Stimulated activated CD4-positive, alpha-beta T cell treated with anti-CD3 and anti-CD28 coated beads, Interleukin-15, amount 100 ng/mL, for 1 hour (primary cell): Measurements from ENCODE around the gene VWCE.

ENCODE experiments used
- DNase-seq, 2 donors: peaks; one replicate each; pipeline ENCODE4 v3.0.0-alpha.2; 2020; ENCODE audit warnings: low read depth in 1 of 2, low spot score in 1 of 2

VWCE gene

GRCh38 chr11:61281581-61282250 is 13.4 kb downstream of the VWCE start:
- no peak for DNase-seq

DNA sequence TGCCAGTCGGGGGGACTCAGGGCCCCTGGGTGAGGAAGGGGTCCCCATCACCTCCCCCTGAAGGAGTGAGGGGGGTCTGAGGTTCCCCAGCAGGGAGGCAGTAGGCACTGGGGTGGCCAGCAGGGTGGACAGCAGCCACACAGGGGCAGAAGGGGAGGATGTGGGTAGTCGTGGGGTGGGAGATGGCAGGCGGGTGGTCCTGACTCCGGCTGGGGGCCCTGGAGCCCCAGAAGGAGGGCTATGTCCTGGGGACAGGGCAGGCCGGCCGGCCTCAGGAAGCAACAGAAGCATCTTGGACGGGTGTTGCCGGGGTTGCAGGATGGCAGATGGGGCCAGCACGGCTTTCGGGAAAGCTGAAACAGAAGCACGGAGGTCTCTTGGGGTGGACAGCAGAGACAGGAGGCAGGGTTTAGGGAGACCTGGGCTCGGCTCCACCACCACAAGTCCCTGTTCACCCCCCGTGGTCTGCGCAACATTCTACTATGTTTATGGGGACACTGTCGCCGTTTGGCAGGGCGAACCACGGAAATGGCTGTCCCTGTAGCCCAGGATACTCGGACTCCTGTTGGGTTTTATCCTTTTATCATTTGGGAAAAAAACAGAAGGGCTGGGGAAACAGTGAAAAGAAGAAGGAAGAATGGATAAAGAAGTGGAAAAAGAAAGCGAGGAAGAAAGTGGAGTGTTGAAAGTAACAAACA is 14.1 kb downstream of the VWCE start:
- no peak for DNase-seq

GRCh38 chr11:61279934-61280659 is 15.0 kb downstream of the VWCE start:
- no peak for DNase-seq

- DNase-seq, result no peak
Measured at GRCh38 chr11:61278001-61278470, 17.1 kb downstream of the VWCE start.

DNA sequence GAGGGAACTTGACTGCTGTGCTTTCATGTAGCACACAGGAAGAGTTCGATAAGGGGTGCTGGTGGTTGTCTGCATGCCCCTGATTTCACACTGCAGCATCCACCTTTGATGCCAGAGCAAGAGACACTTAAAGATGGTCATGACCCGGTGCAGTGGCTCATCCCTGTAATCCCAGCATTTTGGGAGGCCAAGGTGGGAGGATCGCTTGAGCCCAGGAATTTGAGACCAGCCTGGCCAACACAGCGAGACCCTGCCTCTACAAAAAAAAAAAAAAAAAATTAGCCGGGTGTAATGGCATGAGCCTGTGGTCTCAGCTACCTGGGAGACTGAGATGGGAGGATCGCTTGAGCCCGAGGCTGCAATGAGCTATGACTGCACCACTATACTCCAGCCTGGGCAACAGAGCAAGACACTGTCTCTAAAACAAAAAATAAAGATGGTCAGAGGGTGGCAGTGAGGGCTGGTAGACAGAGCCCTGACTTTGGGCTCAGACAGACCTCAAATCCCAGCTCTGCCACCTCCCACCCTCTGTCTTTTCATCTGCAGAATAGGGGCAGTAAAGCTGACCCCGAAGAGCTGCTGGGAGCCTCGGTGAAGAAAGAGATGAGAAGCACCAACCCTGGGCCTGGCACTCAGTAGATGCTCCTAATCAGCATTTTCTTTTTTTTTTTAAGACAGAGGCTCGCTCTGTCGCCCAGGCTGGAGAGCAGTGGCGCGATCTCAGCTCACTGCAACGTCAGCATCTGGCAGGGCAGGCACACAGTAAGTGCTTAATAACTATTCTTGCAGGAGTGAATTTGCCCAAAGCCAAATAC is 17.7 kb downstream of the VWCE start:
- DNase-seq, result no peak

- no peak for DNase-seq
Measured at GRCh38 chr11:61275191-61275590, 19.9 kb downstream of the VWCE start.

GRCh38 chr11:61274084-61274483 is 21.0 kb downstream of the VWCE start:
- no peak for DNase-seq

GRCh38 chr11:61273178-61274078 is 21.7 kb downstream of the VWCE start:
- DNase-seq, result no peak

DNA sequence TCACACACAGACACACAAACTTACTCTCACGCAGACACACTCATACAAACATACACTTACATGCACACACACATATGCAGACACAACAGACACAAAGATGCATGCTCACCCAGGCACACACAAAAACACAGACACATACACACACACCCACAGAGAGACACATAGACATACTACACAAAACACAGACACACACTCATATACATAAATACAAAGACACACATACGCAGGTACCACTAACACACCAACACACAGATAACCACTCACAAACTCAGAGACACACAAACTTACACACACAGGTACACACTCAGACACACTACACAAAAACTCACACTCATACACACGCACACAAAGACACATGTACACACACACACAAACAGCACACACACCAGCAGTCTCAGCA is 22.4 kb downstream of the VWCE start:
- DNase-seq, result no peak

DNA sequence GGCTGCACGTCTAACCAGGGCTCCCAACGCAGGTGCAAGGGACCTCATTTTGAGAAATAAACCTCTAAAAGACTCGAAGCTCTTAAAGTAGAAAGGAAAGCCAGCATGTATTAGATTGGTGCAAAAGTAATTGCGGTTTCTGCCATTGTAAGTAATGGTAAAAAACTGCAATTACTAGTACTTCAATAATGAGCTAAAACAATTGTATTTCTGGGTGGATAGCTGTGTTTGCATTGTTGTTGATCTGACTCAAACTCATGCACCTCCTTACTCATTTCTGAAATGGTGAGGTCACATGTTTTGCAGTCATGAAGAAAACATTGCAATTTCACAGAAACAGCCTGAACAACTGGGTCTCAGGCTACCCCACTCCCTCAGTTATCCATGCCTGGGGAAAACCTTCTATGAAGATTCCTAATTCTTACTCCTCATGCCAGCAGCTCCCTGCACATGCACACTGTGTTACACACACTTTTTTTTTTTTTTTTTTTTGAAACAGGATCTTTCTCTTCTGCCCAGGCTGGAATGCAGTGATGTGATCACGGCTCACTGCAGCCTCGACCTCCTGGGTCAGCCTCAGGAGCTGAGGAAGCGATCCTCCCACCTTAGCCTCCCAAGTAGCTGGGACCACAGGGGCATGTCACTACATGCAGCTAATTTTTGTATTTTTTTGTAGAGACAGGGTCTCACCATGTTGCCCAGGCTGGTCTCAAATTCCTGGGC is 24.6 kb downstream of the VWCE start:
- no peak for DNase-seq

GRCh38 chr11:61268588-61269250 is 26.4 kb downstream of the VWCE start:
- DNase-seq, result no peak

GRCh38 chr11:61267437-61267841 is 27.7 kb downstream of the VWCE start:
- DNase-seq, result no peak

GRCh38 chr11:61266602-61267001 is 28.5 kb downstream of the VWCE start:
- no peak for DNase-seq

DNA sequence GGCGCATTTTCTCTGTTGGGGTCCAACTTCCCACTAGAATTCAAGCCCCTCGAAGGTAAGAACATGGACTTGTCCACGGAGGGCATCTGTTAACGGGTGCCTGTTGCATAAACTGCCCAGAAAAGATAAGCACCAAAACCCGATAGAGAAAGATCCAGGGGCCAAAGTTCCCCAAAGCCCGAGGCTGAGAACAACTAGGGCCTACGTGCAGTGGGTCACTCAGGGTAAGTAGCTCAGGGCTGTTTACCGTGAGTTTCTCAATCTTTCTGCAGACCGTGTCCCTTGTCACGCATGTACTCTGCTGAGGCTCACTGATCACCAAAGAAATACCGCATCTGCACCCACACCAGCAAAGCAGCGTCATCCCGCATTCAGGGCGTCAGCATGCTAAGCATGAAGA is 29.8 kb downstream of the VWCE start:
- DNase-seq, result no peak

- DNase-seq, result no peak
Measured at GRCh38 chr11:61264795-61265194, 30.3 kb downstream of the VWCE start.

GRCh38 chr11:61264371-61264770 is 30.7 kb downstream of the VWCE start:
- no peak for DNase-seq

- no peak for DNase-seq
Measured at GRCh38 chr11:61259363-61259762, 35.8 kb downstream of the VWCE start.

- no peak for DNase-seq
Measured at GRCh38 chr11:61258546-61258945, 36.6 kb downstream of the VWCE start.
